GM10248 (cell line): Measurements from ENCODE around the gene NMT1.

Experiments
- CTCF ChIA-PET: fragments of 300-600 bp; sonication (Branson Sonifier 250); formaldehyde crosslinking; extraction: SDS; loops from one replicate; lab custom pipeline; 2021; ENCODE audit warnings: antibody characterized with exemption; lab: Yijun Ruan, JAX
- POLR2A ChIA-PET: fragments of 350-650 bp; sonication (Branson Sonifier 250); formaldehyde crosslinking; extraction: SDS; loops from one replicate; lab custom pipeline; 2020; ENCODE audit warnings: antibody characterized with exemption; lab: Yijun Ruan, JAX
- DNase-seq: peaks from one replicate; pipeline ENCODE4 v3.0.0; 2012; ENCODE audit errors: extremely low spot score
- TF ChIP-seq, protein P1 (sequence below): IDR thresholded peaks from 2 replicates; pipeline ENCODE4 v1.5.1; 2012; ENCODE audit warnings: mild to moderate bottlenecking, low read depth; ENCODE audit errors: extremely low read depth, missing control alignments, control extremely low read depth

Gene NMT1

DNA sequence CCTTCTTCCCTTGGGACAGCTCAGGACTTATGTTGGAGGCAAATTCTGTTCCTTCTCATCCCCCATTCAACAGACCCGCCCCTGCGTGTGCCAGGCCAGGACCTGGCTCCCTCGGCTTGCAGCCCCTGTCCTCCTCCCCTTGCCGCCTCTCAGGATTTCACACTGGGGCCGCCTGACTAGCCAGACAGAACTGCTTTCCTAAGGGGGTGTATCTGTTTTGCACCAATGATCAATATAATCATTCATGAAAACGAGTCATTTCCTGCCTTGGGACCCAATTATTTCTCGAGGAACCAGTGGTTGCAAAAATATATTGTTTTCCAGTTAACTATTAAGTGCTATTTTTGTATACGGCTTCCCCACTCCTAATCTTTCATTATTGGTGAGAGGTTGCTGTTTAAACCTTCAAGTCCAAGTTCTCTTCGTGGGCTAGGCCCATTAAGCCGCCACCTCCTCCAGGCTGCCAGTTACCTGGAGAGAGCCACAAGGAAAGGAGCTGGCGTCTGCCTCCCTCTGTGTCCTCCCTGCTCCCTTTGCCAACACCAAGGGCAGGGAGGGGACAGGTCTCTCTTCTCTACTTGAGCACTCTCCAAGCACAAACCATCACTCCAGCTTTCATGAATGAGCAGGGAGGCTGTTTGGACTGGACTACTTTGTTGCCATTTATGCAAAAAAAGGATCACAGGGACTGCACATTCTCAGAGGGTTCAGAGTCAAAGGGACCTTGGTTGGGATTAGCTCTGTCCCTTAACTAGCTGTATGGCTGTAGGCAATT, 18.6 kb upstream of the NMT1 start:
- TF ChIP-seq, protein P1, sequence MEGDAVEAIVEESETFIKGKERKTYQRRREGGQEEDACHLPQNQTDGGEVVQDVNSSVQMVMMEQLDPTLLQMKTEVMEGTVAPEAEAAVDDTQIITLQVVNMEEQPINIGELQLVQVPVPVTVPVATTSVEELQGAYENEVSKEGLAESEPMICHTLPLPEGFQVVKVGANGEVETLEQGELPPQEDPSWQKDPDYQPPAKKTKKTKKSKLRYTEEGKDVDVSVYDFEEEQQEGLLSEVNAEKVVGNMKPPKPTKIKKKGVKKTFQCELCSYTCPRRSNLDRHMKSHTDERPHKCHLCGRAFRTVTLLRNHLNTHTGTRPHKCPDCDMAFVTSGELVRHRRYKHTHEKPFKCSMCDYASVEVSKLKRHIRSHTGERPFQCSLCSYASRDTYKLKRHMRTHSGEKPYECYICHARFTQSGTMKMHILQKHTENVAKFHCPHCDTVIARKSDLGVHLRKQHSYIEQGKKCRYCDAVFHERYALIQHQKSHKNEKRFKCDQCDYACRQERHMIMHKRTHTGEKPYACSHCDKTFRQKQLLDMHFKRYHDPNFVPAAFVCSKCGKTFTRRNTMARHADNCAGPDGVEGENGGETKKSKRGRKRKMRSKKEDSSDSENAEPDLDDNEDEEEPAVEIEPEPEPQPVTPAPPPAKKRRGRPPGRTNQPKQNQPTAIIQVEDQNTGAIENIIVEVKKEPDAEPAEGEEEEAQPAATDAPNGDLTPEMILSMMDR, result no peak
- peak; percentile 22 for DNase-seq
- ChIA-PET POLR2A (no interaction called here), CTCF (interaction anchor here (0.8 to 1.3 kb wide), 5 partner anchors 8 to 125 kb away, joined by 3 to 6 read pairs (median 3); no protein-coding TSS in a partner anchor)

DNA sequence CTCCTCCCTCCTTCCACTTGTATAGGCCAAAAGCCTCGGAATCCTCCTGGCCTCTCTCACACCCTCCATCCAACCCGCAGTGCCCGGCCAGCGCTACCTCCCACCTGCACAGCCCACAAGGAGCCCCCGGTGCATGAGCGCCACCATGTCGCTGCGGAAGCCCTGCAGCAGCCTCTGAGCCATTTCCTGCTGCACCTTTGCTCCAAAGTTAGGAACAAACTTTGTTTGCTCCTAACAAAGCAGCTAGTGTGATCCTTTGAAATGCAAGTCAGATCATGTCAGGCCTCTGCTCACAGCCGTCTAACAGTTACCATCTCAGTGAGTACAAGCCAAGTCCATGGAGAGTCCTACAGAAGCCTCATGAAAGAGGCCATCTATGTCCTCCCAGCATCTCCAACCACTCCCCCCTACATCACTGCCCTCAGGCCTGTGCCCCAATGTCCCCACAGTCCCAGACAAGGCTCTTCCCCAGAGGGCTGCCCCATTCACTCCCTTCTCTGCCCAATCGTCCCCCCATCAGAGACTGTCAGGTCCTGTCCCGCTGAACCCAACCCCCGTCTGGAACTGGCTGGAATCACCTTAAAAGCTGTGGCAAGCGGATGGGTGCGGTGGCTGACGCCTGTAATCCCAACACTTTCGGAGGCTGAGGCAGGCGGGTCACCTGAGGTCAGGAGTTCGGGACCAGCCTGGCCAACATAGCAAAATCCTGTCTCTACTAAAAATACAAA, 17.1 kb upstream of the NMT1 start:
- ChIA-PET POLR2A (no interaction called here), CTCF (no interaction called here)
- TF ChIP-seq, protein P1, result no peak

DNA sequence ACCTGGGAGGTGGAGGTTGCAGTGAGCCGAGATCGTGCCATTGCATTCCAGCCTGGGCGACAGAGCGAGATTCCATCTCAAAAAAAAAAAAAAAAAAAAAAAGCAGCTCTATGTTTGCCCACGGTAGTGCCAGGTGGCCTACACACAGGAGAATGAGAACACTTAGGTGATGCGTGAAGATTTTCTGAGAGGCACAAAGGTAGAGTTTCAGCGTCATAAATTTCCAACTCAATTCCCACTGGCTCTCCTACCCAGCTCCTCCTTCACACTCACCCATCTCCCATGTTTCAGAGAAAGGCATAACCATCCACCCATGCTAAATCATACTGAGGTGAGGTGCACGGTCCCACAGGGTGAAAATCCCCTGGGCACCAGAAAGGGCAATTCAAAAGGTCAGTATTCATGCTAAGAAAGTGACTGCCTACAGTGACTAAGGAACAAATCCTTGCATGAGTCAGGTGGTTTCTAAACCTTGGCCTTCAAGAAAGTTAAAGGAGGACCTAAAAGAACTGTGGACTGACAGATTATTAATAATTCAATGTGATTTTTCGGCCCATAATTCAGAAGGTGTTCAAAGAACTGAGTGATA, 14.5 kb upstream of the NMT1 start:
- POLR2A ChIA-PET, result no interaction called here
- CTCF ChIA-PET, result interaction anchor here (1.8 to 3.4 kb wide), 3 partner anchors 24 to 89 kb away, joined by 5 to 13 read pairs (median 11); partner anchors contain the start of gene ACBD4
- no peak for DNase-seq
- TF ChIP-seq, protein P1, result no peak

More for the DNA sequence above, 17.1 kb upstream of the NMT1 start:
- DNase-seq, result no peak

DNA sequence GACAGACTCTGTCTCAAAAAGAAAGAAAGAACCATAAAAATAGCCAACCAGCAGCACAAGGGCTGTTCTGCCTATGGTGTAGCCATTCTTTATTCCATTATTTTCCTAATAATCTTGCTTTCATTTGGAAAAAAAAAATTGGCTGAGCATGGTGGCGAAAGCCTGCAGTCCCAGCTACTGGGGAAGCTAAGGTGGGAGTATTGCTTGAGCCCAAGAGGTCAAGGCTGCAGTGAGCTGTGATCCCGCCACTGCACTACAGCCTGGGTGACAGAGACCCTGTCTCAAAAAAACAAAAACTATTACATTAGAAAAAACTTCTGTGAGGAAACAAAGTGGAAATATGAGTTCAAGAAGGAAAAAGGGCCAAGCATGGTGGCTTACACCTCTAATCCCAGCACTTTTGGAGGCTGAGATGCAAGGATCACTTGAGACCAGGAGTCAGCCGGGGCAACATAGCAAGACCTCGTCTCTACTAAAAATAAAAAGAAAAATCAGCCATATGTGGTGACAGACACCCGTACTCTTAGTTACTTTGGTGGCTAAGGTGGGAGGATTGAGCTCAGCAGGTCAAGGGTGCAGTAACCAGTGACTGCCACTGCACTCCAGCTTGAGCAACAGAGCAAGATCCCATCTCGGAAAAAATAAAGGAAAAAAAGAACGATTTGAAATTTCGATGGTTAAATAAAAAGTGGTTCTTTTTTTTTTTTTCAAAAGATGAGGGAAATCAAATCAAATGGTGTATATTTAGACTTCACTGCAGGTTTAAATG, 12.1 kb upstream of the NMT1 start:
- CTCF ChIA-PET, result interaction anchor here (1.1 to 3.4 kb wide), 8 partner anchors 12 to 273 kb away, joined by 3 to 13 read pairs (median 5); partner anchors contain the start of genes ACBD4 and NMT1
- TF ChIP-seq, protein P1, result no peak
- POLR2A ChIA-PET, result interaction anchor here (0.7 kb wide), 1 partner anchor 57 kb away, joined by 8 read pairs; no protein-coding TSS in a partner anchor
- no peak for DNase-seq

DNA sequence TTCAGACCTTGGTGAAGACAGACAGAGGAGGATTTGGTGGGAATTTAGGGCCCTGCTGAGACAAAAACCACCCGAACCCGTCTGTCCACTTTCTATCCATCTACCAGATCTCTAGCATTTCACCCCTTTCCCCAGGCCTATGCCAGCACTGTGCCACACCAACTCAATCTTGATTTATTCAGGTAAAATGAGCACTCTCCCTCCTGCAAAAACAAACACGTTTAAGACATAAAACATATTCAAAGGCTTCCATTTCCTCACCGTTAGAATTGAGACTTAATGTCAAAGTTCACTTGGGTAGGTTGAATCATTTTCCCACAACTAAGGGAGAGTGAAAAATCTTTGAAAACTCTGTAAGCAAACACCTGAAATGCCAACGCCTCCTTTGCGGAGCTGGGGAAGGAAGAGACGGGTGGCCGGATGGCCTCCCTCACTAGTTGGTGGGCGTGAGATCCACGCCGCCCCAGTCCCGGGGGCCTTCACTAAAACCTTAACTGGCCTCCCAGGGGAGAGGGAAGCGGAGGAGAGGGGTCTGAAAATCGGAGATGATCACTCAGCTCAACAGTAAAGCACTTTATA, 10.5 kb upstream of the NMT1 start:
- no peak for DNase-seq
- CTCF ChIA-PET, result interaction anchor here (0.8 to 2.4 kb wide), 9 partner anchors 14 to 275 kb away, joined by 3 to 8 read pairs (median 4); partner anchors contain the start of gene ACBD4
- POLR2A ChIA-PET, result interaction anchor here (0.9 kb wide), 1 partner anchor 13 kb away, joined by 3 read pairs; no protein-coding TSS in a partner anchor
- TF ChIP-seq, protein P1, result no peak
